WTC11 (cell line): ENCODE data around the gene LMCD1. TPM values are rescaled to one million over a fixed set of nuclear protein-coding genes. Genes with fewer than 3 reads are reported as not detected.

Source experiments
- ATAC-seq: fragments of 200-7000 bp; cut with Tn5 transposase; 2 replicates; pipeline ENCODE4 v1.10.0; 2021; ENCODE audit warnings: mild to moderate bottlenecking, moderate library complexity
- CTCF ChIA-PET: fragments of 300-600 bp; sonication (Branson Sonifier 250); formaldehyde crosslinking; loops from one replicate; lab custom pipeline; 2021; ENCODE audit warnings: antibody characterized with exemption; lab: Charles Lee
- POLR2A ChIA-PET: fragments of 350-600 bp; sonication (Branson Sonifier 250); formaldehyde crosslinking; loops from one replicate; lab custom pipeline; 2021; ENCODE audit warnings: antibody characterized with exemption; lab: Charles Lee
- DNase-seq: peaks from one replicate; pipeline ENCODE4 v3.0.0; 2021; ENCODE audit warnings: low spot score
- H3K27ac Mint-ChIP-seq: 2 replicates; pipeline ENCODE4 v1.8.0; 2021; ENCODE audit warnings: mixed read lengths
- H3K27me3 Mint-ChIP-seq: 2 replicates; pipeline ENCODE4 v1.8.0; 2021; ENCODE audit warnings: low read depth, mild to moderate bottlenecking, moderate library complexity, mixed read lengths
- H3K36me3 Mint-ChIP-seq: 2 replicates; pipeline ENCODE4 v1.8.0; 2021; ENCODE audit warnings: mixed read lengths
- H3K4me1 Mint-ChIP-seq: 2 replicates; pipeline ENCODE4 v1.8.0; 2022; ENCODE audit warnings: mixed read lengths
- H3K4me3 Mint-ChIP-seq: 2 replicates; pipeline ENCODE4 v1.8.0; 2021; ENCODE audit warnings: mild to moderate bottlenecking, moderate library complexity, mixed read lengths
- H3K9me3 Mint-ChIP-seq: 2 replicates; pipeline ENCODE4 v1.8.0; 2021; ENCODE audit warnings: mixed read lengths
- EMX1 ChIP-seq: fragments of 250-450 bp; sonication (Bioruptor Pico); IDR thresholded peaks from 2 replicates; pipeline ENCODE4 v1.8.0; 2021; ENCODE audit warnings: mild to moderate bottlenecking
- ETV6 ChIP-seq: sonication (generic); formaldehyde crosslinking; IDR thresholded peaks from 2 replicates; pipeline ENCODE4 v1.8.1; 2022; ENCODE audit warnings: mild to moderate bottlenecking, missing genetic modification reagents
- MXD4 ChIP-seq: fragments of 250-450 bp; sonication (Bioruptor Pico); IDR thresholded peaks from 2 replicates; pipeline ENCODE4 v1.8.0; 2021; ENCODE audit warnings: mild to moderate bottlenecking, moderate library complexity, borderline replicate concordance
- NFATC4 ChIP-seq: fragments of 250-450 bp; sonication (Bioruptor Pico); IDR thresholded peaks from 2 replicates; pipeline ENCODE4 v1.9.0; 2021; ENCODE audit warnings: mild to moderate bottlenecking
- NFE2L1 ChIP-seq: sonication (generic); formaldehyde crosslinking; IDR thresholded peaks from 2 replicates; pipeline ENCODE4 v1.8.1; 2023; ENCODE audit warnings: missing genetic modification reagents
- NR1H2 ChIP-seq: sonication (generic); formaldehyde crosslinking; IDR thresholded peaks from 2 replicates; pipeline ENCODE4 v1.9.0; 2021; ENCODE audit warnings: mild to moderate bottlenecking, moderate library complexity, missing genetic modification reagents
- NR3C1 ChIP-seq: sonication (generic); formaldehyde crosslinking; conservative IDR thresholded peaks from 2 replicates; pipeline ENCODE4 v1.8.1; 2023; ENCODE audit warnings: low read depth, mild to moderate bottlenecking, missing genetic modification reagents
- RELA ChIP-seq: sonication (generic); formaldehyde crosslinking; IDR thresholded peaks from 2 replicates; pipeline ENCODE4 v1.8.1; 2022; ENCODE audit warnings: missing genetic modification reagents, mild to moderate bottlenecking, borderline replicate concordance
- ZNF121 ChIP-seq: sonication (generic); formaldehyde crosslinking; IDR thresholded peaks from 2 replicates; pipeline ENCODE4 v1.8.0; 2023; ENCODE audit warnings: missing genetic modification reagents
- ZNF138 ChIP-seq: sonication (generic); formaldehyde crosslinking; conservative IDR thresholded peaks from 2 replicates; pipeline ENCODE4 v1.8.1; 2022; ENCODE audit warnings: mild to moderate bottlenecking, moderate library complexity, missing genetic modification reagents
- ZNF396 ChIP-seq: fragments of 250-450 bp; sonication (Bioruptor Pico); IDR thresholded peaks from 2 replicates; pipeline ENCODE4 v1.8.0; 2021; ENCODE audit warnings: mild to moderate bottlenecking, moderate library complexity, borderline replicate concordance
- total RNA-seq: library from RNA; stranded (reverse); gene quantifications from 3 replicates; pipeline ENCODE4 v1.2.3, GENCODE V29; 2021
- TF ChIP-seq, protein P1 (sequence below): sonication (generic); formaldehyde crosslinking; IDR thresholded peaks from 2 replicates; pipeline ENCODE4 v1.8.0; 2022; ENCODE audit warnings: mild to moderate bottlenecking, missing genetic modification reagents
- TF ChIP-seq, protein P2 (sequence below): sonication (generic); formaldehyde crosslinking; IDR thresholded peaks from 2 replicates; pipeline ENCODE4 v1.8.1; 2023; ENCODE audit warnings: mild to moderate bottlenecking, missing genetic modification reagents, borderline replicate concordance
- TF ChIP-seq, protein P3 (sequence below): sonication (generic); formaldehyde crosslinking; IDR thresholded peaks from 2 replicates; pipeline ENCODE4 v1.8.1; 2022; ENCODE audit warnings: mild to moderate bottlenecking, moderate library complexity, missing genetic modification reagents
- TF ChIP-seq, protein P4 (sequence below): sonication (generic); formaldehyde crosslinking; conservative IDR thresholded peaks from 2 replicates; pipeline ENCODE4 v1.8.1; 2022; ENCODE audit warnings: mild to moderate bottlenecking, missing genetic modification reagents
- TF ChIP-seq, protein P5 (sequence below): fragments of 250-450 bp; sonication (Bioruptor Pico); IDR thresholded peaks from 2 replicates; pipeline ENCODE4 v1.8.0; 2021; ENCODE audit warnings: mild to moderate bottlenecking
- TF ChIP-seq, protein P6 (sequence below): fragments of 250-450 bp; sonication (Bioruptor Pico); conservative IDR thresholded peaks from 2 replicates; pipeline ENCODE4 v1.9.0; 2021; ENCODE audit warnings: mild to moderate bottlenecking
- TF ChIP-seq, protein P7 (sequence below): sonication (generic); formaldehyde crosslinking; IDR thresholded peaks from 2 replicates; pipeline ENCODE4 v1.8.0; 2023; ENCODE audit warnings: missing genetic modification reagents
- TF ChIP-seq, protein P8 (sequence below): sonication (generic); formaldehyde crosslinking; IDR thresholded peaks from 2 replicates; pipeline ENCODE4 v1.8.0; 2022; ENCODE audit warnings: mild to moderate bottlenecking, missing genetic modification reagents
- TF ChIP-seq, protein P9 (sequence below): fragments of 250-450 bp; sonication (Bioruptor Pico); IDR thresholded peaks from 2 replicates; pipeline ENCODE4 v1.9.0; 2021; ENCODE audit warnings: mild to moderate bottlenecking, borderline replicate concordance

LMCD1 gene
- total RNA-seq, 1 experiment from 2014 or later, result 12.5 TPM

DNA sequence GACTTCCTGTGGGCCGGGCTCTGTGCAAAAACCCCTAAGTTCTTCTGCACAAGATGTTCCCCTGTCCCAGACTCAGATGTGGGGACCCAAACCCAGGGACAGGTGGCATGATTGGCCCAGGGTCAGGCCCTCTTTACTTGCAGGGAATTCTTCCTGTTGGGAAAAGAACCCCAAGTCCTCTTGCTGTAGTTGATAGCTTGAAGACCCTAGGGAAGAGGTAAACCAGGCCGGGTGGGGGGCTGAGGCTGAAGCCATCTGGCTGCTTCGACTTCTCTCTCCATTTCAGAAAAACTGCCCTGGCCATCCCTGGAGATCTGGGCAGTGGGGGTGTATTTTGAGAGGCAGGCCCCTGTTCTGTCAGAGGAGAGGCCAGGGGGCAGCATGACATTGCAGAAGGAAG lies 119.5 kb downstream of the LMCD1 start (continued):
- TF ChIP-seq, protein P1, sequence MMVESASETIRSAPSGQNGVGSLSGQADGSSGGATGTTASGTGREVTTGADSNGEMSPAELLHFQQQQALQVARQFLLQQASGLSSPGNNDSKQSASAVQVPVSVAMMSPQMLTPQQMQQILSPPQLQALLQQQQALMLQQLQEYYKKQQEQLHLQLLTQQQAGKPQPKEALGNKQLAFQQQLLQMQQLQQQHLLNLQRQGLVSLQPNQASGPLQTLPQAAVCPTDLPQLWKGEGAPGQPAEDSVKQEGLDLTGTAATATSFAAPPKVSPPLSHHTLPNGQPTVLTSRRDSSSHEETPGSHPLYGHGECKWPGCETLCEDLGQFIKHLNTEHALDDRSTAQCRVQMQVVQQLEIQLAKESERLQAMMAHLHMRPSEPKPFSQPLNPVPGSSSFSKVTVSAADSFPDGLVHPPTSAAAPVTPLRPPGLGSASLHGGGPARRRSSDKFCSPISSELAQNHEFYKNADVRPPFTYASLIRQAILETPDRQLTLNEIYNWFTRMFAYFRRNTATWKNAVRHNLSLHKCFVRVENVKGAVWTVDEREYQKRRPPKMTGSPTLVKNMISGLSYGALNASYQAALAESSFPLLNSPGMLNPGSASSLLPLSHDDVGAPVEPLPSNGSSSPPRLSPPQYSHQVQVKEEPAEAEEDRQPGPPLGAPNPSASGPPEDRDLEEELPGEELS (CRISPR knock-in tag), result no peak

DNA sequence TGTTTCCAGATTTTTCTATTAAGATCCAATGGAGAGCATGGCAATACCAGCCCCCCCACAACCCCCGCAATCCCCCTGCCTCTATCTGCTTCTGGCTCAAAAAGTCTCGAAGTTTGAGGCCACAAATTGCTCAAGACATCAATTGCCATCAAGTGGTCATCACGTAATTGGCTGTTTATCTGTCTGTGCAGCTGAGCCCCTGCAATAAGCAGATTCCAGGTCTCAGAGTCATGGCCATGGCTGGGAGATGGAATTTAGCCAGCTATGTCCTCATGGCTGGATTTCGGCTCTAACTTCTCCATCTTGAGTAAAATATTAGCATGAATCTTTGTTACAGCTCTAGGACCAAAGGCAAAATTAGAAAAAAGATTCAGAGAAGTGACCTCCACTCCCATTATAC lies 120.2 kb downstream of the LMCD1 start:
- POLR2A ChIA-PET, result interaction anchor here (0.6 kb wide), 1 partner anchor 66 kb away, joined by 5 read pairs; no protein-coding TSS in a partner anchor
- DNase-seq (no peak), ATAC-seq (no peak)
- Mint-ChIP-seq H3K27ac (no peak overlapping the region), H3K4me3 (no peak overlapping the region), H3K36me3 (no peaks in the 10 kb centered on the region; the same call in 1 of the 2 replicates), H3K9me3 (peaks cover 19% of the 10 kb centered on the region), H3K4me1 (peaks cover 11% of the 10 kb centered on the region), H3K27me3 (peaks cover 4% of the 10 kb centered on the region; the same call in 1 of the 2 replicates)
- CTCF ChIA-PET, result interaction anchor here (0.9 to 2.2 kb wide), 6 partner anchors 121 to 297 kb away, joined by 4 to 11 read pairs (median 9); partner anchors contain the start of gene LMCD1
- TF ChIP-seq, protein P2, sequence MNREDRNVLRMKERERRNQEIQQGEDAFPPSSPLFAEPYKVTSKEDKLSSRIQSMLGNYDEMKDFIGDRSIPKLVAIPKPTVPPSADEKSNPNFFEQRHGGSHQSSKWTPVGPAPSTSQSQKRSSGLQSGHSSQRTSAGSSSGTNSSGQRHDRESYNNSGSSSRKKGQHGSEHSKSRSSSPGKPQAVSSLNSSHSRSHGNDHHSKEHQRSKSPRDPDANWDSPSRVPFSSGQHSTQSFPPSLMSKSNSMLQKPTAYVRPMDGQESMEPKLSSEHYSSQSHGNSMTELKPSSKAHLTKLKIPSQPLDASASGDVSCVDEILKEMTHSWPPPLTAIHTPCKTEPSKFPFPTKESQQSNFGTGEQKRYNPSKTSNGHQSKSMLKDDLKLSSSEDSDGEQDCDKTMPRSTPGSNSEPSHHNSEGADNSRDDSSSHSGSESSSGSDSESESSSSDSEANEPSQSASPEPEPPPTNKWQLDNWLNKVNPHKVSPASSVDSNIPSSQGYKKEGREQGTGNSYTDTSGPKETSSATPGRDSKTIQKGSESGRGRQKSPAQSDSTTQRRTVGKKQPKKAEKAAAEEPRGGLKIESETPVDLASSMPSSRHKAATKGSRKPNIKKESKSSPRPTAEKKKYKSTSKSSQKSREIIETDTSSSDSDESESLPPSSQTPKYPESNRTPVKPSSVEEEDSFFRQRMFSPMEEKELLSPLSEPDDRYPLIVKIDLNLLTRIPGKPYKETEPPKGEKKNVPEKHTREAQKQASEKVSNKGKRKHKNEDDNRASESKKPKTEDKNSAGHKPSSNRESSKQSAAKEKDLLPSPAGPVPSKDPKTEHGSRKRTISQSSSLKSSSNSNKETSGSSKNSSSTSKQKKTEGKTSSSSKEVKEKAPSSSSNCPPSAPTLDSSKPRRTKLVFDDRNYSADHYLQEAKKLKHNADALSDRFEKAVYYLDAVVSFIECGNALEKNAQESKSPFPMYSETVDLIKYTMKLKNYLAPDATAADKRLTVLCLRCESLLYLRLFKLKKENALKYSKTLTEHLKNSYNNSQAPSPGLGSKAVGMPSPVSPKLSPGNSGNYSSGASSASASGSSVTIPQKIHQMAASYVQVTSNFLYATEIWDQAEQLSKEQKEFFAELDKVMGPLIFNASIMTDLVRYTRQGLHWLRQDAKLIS, result no peak
- TF ChIP-seq, protein P3, sequence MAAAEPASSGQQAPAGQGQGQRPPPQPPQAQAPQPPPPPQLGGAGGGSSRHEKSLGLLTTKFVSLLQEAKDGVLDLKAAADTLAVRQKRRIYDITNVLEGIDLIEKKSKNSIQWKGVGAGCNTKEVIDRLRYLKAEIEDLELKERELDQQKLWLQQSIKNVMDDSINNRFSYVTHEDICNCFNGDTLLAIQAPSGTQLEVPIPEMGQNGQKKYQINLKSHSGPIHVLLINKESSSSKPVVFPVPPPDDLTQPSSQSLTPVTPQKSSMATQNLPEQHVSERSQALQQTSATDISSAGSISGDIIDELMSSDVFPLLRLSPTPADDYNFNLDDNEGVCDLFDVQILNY, result no peak
- TF ChIP-seq ZNF121 (CRISPR knock-in tag) (no peak), MXD4 (CRISPR knock-in tag) (no peak), ZNF138 (CRISPR knock-in tag) (no peak), ETV6 (CRISPR knock-in tag) (no peak), EMX1 (CRISPR knock-in tag) (no peak), NFE2L1 (CRISPR knock-in tag) (no peak), NR1H2 (CRISPR knock-in tag) (no peak), NR3C1 (CRISPR knock-in tag) (no peak), ZNF396 (CRISPR knock-in tag) (no peak), RELA (CRISPR knock-in tag) (no peak), NFATC4 (no peak)
- TF ChIP-seq, protein P4, sequence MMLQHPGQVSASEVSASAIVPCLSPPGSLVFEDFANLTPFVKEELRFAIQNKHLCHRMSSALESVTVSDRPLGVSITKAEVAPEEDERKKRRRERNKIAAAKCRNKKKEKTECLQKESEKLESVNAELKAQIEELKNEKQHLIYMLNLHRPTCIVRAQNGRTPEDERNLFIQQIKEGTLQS, result no peak
- TF ChIP-seq, protein P5, sequence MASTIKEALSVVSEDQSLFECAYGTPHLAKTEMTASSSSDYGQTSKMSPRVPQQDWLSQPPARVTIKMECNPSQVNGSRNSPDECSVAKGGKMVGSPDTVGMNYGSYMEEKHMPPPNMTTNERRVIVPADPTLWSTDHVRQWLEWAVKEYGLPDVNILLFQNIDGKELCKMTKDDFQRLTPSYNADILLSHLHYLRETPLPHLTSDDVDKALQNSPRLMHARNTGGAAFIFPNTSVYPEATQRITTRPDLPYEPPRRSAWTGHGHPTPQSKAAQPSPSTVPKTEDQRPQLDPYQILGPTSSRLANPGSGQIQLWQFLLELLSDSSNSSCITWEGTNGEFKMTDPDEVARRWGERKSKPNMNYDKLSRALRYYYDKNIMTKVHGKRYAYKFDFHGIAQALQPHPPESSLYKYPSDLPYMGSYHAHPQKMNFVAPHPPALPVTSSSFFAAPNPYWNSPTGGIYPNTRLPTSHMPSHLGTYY (CRISPR knock-in tag), result no peak
- TF ChIP-seq, protein P6, sequence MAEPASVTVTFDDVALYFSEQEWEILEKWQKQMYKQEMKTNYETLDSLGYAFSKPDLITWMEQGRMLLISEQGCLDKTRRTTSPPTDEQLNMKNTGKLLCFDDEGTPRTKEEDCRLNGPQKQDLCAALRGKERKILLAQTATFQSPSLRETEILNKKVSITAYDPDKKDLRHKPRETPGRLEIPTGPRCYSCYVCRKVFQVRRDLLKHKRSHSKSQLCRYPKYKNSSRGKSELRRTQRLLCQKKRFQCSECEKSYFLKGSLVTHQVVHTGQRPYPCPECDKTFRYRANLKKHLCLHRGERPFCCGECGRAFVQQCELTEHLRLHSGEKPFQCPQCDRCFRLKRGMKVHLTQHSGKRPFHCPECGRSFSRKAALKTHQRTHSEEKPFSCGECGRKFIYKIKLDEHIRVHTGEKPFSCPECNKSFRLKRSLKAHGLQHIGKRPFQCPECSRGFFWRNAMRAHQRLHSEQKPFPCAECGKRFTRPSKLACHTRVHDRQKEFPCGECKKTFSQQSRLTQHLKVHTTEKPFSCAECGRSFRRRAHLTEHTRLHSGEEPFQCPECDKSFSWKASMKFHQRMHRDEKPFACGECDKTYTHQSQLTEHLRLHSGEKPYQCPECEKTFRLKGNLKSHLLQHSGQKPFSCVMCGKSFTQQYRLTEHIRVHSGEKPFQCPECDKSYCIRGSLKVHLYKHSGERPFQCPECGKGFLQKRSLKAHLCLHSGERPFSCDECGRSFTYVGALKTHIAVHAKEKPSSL, result no peak
- TF ChIP-seq, protein P7, sequence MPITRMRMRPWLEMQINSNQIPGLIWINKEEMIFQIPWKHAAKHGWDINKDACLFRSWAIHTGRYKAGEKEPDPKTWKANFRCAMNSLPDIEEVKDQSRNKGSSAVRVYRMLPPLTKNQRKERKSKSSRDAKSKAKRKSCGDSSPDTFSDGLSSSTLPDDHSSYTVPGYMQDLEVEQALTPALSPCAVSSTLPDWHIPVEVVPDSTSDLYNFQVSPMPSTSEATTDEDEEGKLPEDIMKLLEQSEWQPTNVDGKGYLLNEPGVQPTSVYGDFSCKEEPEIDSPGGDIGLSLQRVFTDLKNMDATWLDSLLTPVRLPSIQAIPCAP (CRISPR knock-in tag), result no peak
- TF ChIP-seq, protein P8, sequence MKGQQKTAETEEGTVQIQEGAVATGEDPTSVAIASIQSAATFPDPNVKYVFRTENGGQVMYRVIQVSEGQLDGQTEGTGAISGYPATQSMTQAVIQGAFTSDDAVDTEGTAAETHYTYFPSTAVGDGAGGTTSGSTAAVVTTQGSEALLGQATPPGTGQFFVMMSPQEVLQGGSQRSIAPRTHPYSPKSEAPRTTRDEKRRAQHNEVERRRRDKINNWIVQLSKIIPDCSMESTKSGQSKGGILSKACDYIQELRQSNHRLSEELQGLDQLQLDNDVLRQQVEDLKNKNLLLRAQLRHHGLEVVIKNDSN (CRISPR knock-in tag), result no peak
- TF ChIP-seq, protein P9, sequence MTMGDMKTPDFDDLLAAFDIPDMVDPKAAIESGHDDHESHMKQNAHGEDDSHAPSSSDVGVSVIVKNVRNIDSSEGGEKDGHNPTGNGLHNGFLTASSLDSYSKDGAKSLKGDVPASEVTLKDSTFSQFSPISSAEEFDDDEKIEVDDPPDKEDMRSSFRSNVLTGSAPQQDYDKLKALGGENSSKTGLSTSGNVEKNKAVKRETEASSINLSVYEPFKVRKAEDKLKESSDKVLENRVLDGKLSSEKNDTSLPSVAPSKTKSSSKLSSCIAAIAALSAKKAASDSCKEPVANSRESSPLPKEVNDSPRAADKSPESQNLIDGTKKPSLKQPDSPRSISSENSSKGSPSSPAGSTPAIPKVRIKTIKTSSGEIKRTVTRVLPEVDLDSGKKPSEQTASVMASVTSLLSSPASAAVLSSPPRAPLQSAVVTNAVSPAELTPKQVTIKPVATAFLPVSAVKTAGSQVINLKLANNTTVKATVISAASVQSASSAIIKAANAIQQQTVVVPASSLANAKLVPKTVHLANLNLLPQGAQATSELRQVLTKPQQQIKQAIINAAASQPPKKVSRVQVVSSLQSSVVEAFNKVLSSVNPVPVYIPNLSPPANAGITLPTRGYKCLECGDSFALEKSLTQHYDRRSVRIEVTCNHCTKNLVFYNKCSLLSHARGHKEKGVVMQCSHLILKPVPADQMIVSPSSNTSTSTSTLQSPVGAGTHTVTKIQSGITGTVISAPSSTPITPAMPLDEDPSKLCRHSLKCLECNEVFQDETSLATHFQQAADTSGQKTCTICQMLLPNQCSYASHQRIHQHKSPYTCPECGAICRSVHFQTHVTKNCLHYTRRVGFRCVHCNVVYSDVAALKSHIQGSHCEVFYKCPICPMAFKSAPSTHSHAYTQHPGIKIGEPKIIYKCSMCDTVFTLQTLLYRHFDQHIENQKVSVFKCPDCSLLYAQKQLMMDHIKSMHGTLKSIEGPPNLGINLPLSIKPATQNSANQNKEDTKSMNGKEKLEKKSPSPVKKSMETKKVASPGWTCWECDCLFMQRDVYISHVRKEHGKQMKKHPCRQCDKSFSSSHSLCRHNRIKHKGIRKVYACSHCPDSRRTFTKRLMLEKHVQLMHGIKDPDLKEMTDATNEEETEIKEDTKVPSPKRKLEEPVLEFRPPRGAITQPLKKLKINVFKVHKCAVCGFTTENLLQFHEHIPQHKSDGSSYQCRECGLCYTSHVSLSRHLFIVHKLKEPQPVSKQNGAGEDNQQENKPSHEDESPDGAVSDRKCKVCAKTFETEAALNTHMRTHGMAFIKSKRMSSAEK (CRISPR knock-in tag), result no peak
